Stimulated activated CD4-positive, alpha-beta T cell treated with anti-CD3 and anti-CD28 coated beads, Interleukin-1b, Interleukin-23, amount 100 ng/mL, for 1 hour (primary cell): ENCODE data around the gene ANG.

Source experiments
- DNase-seq, 2 donors: peaks; one replicate each; pipeline ENCODE4 v3.0.0-alpha.2; 2020; ENCODE audit warnings: low read depth in 2 of 2

ANG gene

DNA sequence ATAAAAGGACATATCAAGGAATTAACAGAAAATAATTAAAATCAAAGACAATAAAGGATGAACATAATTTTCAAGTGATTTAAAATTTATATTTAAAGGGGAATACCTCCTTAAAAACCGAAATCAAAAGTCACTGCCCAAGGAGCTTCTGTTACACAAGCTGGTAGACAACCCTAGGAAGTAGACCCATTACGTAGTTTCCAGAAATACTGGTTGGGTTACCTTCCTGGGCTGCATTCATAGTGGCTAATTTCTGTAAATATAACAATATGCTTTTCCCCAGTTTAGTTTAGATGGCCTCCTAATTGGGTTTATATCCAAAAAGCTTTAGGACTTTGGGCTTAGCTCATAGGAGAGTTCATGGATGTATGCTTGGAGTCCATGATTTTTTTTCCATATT, 55.0 kb downstream of the ANG start:
- DNase-seq: no peak
